Measurements from ENCODE around the gene SUGCT. TPM values are rescaled to one million over a fixed set of nuclear protein-coding genes. Genes with fewer than 3 reads are reported as not detected.
"Not testable (repeated sequence)": the region's sequence is repeated elsewhere in the genome, so short reads cannot be mapped to it uniquely, and the experiment has no call there.

The SUGCT gene
- polyA plus RNA-seq, 1 donor = 2.2 TPM

- DNase-seq (ENCODE audit: low read depth) = not testable (repeated sequence)
Observed at GRCh38 chr7:40253444-40253843, 118.6 kb downstream of the SUGCT start.

DNA sequence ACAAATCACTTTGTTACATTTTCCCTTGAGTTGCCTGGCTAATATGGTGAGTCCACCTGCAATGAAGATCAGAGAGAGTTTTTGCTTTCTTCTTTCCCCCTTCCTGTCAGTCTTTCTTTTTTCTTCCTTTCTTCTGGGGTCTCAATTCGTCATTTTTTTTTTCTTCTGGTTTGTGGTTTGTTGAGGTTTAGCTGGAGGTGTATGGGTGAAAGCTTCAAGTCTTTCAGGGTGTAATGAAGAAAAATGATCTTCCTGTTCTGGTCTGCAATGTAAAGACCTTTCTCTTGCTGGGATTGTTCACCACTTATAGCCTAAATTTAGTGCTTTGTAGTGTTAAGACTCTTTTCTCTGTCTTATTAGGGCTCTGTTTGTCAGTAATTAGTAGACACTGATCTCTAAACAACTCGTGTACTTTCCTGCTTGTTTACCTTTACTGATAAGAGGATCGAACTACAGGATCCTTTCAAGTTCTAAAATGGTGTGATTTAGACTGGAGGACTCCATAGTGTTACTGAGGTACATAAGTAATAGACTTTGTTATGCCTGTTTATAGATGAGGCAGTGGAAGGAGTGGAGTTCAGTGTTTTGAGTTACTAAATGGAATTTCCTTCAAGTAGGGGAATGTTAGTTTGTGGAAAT is 129.1 kb downstream of the SUGCT start:
- DNase-seq (ENCODE audit: low read depth) = no peak

DNA sequence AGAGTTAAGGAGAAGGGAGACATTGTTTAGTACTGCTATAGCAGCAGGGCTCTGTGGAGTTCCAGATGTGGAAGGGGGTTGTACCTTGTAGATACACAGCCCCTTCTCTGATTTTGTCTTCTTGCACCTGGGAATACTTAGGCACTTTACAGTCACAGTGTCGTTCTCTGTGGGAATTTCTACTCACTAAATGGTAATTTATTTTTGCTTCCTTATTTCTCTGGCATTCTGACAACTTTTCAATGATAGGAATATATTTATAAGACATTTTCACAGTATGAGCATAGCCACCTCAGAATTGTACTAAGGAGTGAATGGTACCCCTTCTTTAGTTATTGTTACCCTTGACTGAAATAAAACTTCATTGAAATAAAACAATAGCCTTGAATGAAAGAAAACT is 132.8 kb downstream of the SUGCT start:
- no peak for DNase-seq (ENCODE audit: low read depth)

GRCh38 chr7:40268810-40269209 is 134.0 kb downstream of the SUGCT start:
- not testable (repeated sequence) for DNase-seq (ENCODE audit: low read depth)

DNA sequence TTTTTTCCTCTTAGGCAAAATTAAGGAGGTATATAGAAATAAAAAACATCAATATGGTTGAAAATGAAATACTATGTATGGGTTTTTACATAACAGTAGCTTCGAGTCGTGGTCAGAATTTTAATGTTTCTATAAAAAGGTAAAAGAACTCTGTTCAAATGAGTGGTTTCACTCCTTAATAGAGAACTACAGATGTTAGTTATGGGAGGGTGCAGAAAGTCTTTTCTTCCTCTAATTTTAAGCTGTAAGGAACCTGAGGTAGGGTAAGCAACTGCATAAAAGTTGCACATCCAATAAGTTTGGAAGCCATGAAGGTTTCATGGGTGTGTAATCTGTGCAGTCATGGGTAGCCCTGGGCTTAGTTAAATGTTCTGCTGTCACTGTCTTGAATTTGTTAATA is 141.3 kb downstream of the SUGCT start:
- DNase-seq (ENCODE audit: low read depth) = no peak

DNA sequence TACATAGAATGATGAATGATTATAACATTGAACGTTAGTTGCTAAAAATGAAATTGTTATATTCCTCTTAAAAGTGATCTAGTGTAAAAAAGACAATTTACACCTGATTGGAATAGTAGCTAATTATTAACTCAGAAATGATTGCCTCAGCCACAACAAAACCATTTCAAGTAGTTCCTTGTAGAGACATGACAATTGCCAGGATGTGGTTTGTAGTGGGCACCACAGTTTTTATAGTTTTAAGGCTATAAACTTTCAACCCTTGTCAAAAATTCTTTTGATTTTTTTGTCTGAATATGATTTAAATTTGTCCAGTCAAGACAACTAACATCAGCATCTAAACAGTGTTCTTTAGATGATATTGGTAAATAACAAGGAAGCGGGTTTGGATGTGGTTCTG is 145.2 kb downstream of the SUGCT start:
- DNase-seq (ENCODE audit: low read depth) = no peak

DNA sequence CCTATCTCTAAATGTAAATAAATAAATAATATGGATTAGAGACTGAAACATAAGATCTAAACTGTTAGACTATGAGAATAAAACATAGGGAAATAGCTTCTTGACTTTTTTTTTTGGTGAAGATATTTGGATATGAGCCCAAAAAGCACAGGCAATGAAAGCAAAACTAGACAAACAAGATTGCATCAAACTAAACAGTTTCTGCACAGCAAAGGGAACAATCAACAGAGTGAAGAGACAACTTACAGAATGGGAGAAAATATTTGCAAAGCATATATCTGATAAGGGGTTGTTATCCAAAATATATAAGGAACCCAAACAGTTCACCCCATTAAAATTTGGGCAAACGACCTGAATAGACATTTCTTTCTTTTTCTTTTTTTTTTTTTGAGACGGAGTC is 148.1 kb downstream of the SUGCT start:
- no peak for DNase-seq (ENCODE audit: low read depth)

GRCh38 chr7:40283391-40283790 is 148.6 kb downstream of the SUGCT start:
- no peak for DNase-seq (ENCODE audit: low read depth)

- DNase-seq (ENCODE audit: low read depth) = no peak
Observed at GRCh38 chr7:40288827-40289226, 154.0 kb downstream of the SUGCT start.

- DNase-seq (ENCODE audit: low read depth) = no peak
Observed at GRCh38 chr7:40297741-40298311, 163.0 kb downstream of the SUGCT start.

- DNase-seq (ENCODE audit: low read depth) = no peak
Observed at GRCh38 chr7:40298421-40298820, 163.6 kb downstream of the SUGCT start.

- DNase-seq (ENCODE audit: low read depth) = no peak
Observed at GRCh38 chr7:40299097-40299496, 164.3 kb downstream of the SUGCT start.

DNA sequence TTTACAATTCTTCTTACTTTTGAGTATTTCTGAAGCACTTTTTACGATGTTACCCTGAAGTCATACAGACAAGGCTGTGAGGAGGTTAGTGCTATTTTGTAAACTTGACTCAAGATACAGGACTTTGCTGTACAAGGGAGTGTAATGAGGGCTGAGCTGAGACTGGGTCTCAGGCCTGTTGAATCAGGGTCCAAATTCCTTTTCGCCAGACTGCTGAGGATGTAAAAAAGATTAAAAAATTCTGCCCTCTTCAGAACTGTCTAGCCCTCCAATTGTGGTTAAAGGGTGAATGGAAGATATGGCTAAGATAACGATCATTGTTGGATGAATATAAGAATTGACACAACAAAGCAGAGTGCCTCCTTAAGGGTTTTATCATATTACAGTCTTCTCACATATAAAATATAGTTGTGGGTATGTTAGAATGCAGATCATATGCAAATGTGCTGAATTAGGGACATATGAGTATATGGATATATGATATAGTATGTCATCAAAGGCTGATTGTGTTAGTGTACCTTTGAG is 165.4 kb downstream of the SUGCT start:
- DNase-seq (ENCODE audit: low read depth) = no peak

DNA sequence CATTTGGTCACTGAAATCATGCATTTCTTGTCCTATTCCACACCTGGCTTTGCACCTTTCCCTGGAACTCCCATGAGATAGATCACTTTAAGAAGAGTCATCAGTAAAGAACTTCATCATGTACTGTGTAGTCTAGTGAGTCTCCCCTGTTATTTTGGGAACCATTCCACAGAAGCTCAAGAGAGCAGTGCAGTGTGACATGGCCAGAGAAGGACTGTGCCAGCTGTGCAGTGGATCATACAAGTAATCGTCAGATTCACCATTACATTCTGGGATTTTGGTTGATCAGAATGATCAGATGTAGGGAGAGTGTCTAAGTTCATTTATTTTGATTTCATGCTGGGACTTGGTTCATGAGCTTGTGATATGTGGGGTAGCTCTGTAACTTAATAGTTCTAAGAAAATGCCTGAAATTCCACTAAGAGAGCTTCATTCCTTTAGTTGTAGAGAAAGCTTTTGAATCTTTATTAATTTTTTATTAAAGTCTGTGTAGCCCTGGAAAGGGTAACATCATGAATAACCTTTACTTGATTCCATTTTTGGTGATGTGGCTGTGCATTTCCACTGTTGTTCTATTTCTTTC is 166.8 kb downstream of the SUGCT start:
- DNase-seq (ENCODE audit: low read depth) = no peak

- DNase-seq (ENCODE audit: low read depth) = no peak
Observed at GRCh38 chr7:40303996-40304395, 169.2 kb downstream of the SUGCT start.

DNA sequence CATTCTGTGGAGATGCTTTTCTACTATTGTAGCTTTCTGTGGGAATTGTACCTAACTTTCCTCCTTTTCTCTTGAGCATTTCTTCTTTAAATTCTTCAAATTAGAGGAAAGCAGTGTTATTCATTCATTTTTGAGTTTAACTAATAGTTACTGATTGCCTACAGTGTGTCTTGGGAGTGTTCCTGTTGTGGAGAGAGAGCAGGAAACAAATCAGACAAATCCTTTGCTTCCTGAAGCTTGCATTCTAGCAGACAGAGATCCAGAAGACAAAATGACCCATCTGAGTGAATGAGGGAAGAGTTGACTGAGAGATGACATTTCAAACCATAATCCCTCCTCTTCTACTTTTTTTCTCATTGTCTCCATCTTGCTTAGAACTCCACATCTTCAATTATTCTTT is 170.4 kb downstream of the SUGCT start:
- no peak for DNase-seq (ENCODE audit: low read depth)

DNA sequence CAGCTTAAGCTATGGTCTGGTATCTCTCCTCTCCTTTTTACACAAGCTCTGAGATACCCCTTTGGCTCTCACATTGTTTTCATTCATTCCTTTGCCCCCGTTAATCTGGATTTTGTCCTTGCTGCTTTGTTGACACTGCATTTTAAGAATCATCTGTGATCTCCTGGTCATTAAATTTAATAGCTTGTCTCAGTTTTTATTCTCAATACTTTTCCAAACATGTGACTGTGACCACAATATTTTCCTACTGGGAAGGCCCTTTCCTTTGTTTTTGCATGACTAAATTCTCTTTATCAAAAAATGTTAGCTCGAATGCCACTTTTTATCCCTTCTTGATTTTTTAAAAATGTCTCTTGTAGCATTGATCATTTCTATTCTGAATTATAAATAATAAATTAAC is 171.2 kb downstream of the SUGCT start:
- no peak for DNase-seq (ENCODE audit: low read depth)

DNA sequence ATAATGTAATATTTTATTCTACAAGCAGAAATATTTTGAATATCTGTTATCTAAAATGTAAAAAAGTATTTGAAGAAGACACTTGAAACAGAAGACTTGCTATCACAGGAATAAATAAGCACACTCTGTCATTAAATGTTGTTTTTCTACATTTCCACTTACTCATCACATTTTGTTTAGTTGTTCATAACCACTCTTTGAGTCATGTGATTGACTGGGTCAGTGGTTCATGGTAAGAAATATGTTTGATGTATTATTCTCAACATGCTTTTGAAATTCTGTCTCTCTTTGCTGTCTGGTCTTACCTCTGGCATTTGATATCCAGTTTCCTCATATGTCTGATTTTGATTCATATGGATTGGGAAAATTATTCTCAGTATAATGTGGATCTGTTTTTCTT is 171.8 kb downstream of the SUGCT start:
- no peak for DNase-seq (ENCODE audit: low read depth)

- DNase-seq (ENCODE audit: low read depth) = no peak
Observed at GRCh38 chr7:40310258-40310657, 175.5 kb downstream of the SUGCT start.

DNA sequence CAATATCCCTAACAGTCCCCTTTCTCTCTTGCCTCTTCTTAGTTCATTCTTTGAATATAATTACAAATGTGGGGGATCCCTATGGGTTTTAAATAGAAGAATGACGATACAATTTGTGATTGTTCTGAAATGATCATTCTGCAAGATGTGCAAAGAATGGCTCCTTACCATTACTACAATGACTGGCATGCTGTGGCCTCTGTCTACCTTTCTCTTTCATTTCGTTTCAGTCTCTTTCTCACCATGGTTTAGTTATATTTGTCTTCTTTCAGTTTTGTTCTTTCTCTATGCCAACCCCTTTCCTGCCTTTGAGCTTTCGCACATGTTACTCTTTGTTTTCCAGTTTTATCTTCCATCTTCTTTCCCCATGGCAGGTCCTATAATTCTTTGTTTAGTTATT is 176.5 kb downstream of the SUGCT start:
- DNase-seq (ENCODE audit: low read depth) = no peak

GRCh38 chr7:40315277-40315676 is 180.5 kb downstream of the SUGCT start:
- no peak for DNase-seq (ENCODE audit: low read depth)

DNA sequence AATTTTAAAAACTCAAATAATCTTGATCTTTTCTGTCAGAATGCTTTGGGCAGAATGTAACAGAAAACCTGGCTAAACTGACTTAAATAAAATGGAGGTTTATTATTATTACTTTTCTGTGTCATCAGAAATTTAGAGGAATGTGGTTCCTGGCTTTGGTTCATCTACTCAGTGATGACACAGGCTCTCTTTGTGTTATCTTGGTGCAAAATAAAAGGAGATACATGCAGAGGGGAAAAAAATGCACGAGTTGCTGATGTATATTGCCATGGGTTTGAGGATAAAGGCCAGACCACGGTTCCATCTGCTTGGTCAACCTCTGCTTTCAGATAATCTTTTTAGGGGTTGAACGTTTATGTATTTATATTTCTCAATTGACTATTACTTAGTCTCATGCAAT is 181.4 kb downstream of the SUGCT start:
- DNase-seq (ENCODE audit: low read depth) = no peak

GRCh38 chr7:40324914-40325313 is 190.1 kb downstream of the SUGCT start:
- DNase-seq (ENCODE audit: low read depth) = no peak

All from forelimb muscle (tissue), 1 donor.